GM19239 (cell line): ENCODE results near the gene ZSWIM8.
A peak's percentile ranks its signal among the peaks of the same experiment; 100 is the strongest.
"Not testable (repeated sequence)": the region's sequence is repeated elsewhere in the genome, so short reads cannot be mapped to it uniquely, and the experiment has no call there.

ENCODE experiments used
- DNase-seq: peaks from one replicate; pipeline ENCODE4 v3.0.0; 2011; ENCODE audit warnings: low spot score; ENCODE audit not compliant: insufficient read length
- FAIRE-seq: peaks from 2 replicates; lab custom pipeline; 2011; peaks lifted over from hg19 to GRCh38; lab: Jason Lieb, UNC

Gene ZSWIM8

GRCh38 chr10:73771722-73772280, 13.6 kb upstream of the ZSWIM8 start:
- DNase-seq: peak; percentile 59
- peak; percentile 48 for FAIRE-seq

DNA sequence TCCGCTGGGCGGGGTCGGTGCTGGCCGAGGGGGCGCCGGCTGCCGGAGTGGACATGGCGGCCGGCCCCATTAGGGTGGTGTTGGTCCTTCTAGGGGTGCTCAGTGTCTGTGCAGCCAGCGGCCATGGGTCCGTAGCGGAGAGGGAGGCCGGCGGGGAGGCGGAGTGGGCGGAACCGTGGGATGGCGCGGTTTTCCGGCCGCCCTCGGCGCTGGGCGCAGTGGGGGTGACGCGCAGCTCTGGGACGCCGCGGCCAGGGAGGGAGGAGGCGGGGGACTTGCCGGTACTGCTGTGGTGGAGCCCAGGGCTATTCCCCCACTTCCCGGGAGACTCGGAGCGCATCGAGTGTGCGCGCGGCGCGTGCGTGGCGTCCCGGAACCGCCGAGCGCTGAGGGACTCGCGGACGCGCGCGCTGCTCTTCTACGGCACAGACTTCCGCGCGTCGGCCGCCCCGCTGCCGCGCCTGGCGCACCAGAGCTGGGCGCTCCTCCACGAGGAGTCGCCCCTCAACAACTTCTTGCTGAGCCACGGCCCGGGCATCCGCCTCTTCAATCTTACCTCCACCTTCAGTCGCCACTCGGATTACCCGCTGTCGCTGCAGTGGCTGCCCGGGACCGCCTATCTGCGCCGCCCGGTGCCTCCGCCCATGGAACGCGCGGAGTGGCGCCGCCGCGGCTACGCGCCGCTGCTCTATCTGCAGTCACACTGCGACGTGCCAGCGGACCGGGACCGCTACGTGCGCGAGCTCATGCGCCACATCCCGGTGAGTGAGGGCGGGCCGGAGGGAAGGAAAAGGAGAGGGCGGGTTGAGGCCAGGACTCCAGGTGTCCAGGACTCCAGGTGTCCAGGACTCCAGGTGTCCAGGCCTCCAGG, 12.9 kb upstream of the ZSWIM8 start:
- peak; percentile 61 for FAIRE-seq
- peak; percentile 58 for DNase-seq

DNA sequence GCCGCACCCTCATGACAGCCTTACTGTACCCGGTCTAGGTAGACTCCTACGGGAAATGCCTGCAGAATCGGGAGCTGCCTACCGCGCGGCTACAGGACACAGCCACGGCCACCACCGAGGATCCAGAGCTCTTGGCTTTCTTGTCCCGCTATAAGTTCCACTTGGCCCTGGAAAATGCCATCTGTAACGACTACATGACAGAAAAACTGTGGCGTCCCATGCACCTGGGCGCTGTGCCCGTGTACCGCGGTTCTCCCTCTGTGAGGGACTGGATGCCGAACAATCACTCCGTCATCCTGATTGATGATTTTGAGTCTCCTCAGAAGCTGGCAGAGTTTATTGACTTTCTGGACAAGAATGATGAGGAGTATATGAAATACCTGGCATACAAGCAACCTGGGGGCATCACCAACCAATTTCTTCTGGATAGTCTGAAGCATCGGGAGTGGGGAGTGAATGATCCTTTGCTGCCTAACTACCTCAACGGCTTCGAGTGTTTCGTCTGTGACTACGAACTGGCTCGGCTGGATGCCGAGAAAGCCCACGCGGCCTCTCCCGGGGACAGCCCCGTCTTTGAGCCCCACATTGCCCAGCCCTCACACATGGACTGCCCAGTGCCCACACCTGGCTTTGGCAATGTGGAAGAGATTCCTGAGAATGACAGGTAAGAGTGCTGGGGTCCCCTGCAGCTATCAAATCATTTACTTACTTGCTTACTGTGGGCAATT, 12.1 kb upstream of the ZSWIM8 start:
- no peak for DNase-seq
- no peak for FAIRE-seq

GRCh38 chr10:73774637-73775036, 10.8 kb upstream of the ZSWIM8 start:
- no peak for FAIRE-seq
- DNase-seq: no peak

DNA sequence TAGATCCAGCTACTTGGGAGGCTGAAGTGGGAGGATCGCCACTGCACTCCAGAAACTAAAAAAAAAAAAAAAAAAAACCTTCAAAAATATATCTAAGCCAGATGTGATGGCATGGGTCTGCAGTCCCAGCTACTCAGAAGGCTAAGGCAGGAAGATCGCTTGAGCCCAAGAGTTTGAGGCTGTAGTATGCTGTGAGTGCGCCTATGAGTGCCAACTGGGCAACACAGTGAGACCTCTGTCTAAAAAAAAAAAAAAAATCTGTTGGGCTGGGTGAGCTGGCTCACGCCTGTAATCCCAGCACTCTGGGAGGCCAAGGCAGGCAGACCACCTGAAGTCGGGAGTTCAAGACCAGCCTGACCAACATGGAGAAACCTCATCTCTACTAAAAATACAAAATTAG, 6.4 kb upstream of the ZSWIM8 start:
- DNase-seq: no peak
- FAIRE-seq: no peak

- no peak for FAIRE-seq
- no peak for DNase-seq
These were observed 5.7 kb upstream of the ZSWIM8 start for GRCh38 chr10:73779539-73780197.

DNA sequence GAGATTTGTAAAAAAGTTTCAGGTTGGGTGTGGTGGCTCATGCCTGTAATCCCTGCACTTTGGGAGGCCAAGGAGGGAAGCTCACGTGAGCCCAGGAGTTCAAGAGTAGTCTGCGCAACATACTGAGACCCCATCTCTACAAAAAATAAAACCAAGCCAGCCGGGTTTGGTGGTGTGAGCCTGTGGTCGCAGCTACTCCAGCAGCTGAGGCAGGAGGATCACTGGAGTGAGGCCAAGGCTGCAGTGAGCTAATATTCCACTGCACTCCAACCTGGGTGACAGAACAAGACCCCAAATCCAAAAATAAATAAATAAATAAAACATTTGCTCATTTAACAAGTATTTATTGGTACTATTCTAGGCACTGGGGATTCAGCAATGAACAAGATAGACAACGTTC, 5.1 kb upstream of the ZSWIM8 start:
- no peak for DNase-seq
- FAIRE-seq: no peak

GRCh38 chr10:73780966-73781365, 4.4 kb upstream of the ZSWIM8 start:
- DNase-seq (no peak), FAIRE-seq (no peak)

DNA sequence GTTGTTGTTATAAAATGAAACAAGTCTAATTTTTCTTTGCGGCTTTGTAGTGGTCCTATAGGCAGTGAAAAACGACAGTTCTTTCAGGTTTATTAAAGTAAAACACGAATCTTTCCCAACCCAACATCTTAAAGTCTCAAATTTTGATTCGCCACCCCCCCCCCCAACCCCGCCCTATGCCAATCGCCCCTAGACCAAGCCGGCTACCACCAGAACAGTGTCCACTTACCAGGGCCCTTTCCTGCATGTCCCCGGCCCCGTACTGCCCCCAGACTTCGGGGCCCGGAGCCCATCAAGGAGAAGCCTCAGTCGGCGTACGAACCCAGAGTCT, 3.9 kb upstream of the ZSWIM8 start:
- no peak for FAIRE-seq

GRCh38 chr10:73781879-73782748, 3.3 kb upstream of the ZSWIM8 start, which contains the start of gene CHCHD1:
TSS of gene CHCHD1 (plus strand) at chr10:73782048. CDS start at chr10:73782076, 28 bp downstream.
- DNase-seq: peak; percentile 80
- peak; percentile 95 for FAIRE-seq

More for the DNA sequence above, 3.9 kb upstream of the ZSWIM8 start:
- no peak for DNase-seq

GRCh38 chr10:73782749-73783085, 2.7 kb upstream of the ZSWIM8 start:
- DNase-seq (no peak), FAIRE-seq (no peak)

DNA sequence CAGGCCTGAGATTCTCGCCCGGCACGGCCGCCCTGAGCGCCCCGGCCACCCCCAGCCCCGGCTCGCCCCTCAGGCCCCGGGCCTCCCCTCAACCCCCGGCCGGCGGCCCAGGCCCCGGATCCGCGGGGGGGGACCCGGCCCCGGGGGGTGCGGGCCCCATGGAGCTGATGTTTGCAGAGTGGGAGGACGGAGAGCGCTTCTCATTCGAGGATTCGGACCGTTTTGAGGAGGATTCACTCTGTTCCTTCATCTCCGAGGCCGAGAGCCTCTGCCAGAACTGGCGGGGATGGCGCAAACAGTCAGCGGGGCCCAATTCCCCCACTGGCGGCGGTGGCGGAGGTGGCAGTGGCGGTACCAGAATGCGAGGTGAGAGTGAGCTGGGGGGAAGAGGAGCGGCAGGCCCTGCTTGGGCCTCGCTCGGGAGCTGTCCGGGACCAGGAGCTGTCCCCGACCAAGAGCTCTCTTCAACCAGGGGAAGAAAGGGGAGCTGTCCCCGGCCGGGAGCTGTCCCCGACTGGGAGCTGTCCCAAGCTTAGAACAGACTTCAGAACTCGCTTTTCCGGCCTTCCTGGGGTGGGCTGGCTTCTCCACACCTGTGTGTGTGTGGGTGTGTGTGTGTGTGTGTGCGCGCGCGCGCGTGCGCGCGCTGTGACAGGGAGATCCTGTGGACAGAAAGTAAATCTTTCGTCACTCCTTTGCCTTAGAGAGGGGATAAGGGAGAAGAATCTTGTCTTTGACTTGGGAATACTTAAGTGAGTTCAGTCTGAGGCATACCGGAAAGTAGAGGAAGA, 510 bp downstream of the ZSWIM8 start:
- no peak for DNase-seq
- FAIRE-seq: peak; percentile 48

GRCh38 chr10:73786512-73786885, 1.1 kb downstream of the ZSWIM8 start:
- FAIRE-seq: no peak
- no peak for DNase-seq

- FAIRE-seq: not testable (repeated sequence)
These were observed 1.8 kb downstream of the ZSWIM8 start for GRCh38 chr10:73787031-73787800.

GRCh38 chr10:73788864-73789658, 3.7 kb downstream of the ZSWIM8 start:
- FAIRE-seq (no peak), DNase-seq (no peak)

More at GRCh38 chr10:73787031-73787800, 1.8 kb downstream of the ZSWIM8 start:
- not testable (repeated sequence) for DNase-seq

DNA sequence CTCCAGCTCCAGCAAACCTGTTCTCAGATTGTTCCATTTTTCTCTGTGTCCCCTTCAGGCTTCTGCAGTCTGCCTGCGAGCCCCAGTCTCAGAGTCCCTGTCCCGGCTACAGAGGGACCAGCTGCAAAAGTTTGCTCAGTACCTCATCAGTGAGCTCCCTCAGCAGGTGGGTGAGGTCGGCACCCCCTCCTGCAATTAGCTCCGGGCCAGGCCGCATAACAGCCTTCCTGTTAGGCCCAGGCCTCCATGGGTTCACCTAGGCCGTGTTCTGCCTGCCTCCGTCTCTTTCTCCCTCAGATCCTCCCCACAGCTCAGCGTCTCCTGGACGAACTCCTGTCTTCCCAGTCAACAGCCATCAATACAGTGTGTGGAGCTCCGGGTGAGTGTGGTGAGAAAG, 4.3 kb downstream of the ZSWIM8 start:
- no peak for FAIRE-seq
- no peak for DNase-seq

DNA sequence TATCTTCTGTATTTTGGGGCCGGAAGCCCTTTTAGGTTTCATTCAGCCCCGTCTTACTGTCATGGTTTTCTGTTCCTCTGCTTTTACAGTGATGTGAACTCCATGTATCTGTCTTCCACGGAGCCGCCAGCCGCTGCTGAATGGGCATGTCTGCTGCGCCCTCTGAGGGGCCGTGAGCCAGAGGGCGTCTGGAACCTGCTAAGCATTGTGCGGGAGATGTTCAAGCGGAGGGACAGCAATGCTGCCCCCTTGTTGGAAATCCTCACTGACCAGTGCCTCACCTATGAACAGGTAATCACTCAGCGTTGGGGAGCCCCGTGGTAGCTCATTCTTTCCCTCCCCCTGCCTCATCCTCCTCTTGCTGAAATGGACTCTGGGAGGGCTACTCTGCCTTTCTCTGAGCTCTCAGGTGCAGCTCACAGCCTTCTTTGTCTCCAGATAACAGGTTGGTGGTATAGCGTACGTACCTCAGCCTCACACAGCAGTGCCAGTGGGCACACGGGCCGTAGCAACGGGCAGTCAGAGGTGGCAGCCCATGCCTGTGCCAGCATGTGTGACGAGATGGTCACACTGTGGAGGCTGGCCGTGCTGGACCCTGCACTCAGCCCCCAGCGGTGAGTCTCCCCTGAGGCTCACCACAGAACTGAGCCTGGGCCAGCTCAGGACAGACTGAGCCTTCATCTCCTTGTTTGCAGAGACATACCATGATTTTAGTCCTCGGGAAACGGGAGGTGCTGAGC, 5.7 kb downstream of the ZSWIM8 start:
- FAIRE-seq (no peak), DNase-seq (no peak)
